ENCODE results near the gene RTN4R.
"Not testable (repeated sequence)": the region's sequence is repeated elsewhere in the genome, so short reads cannot be mapped to it uniquely, and the experiment has no call there.

RTN4R gene

GRCh38 chr22:20271114-20271994 lies 3.2 kb upstream of the RTN4R start:
- DNase-seq (ENCODE audit: low read depth in 2 of 2): no peak

- DNase-seq (ENCODE audit: low read depth in 2 of 2): not testable (repeated sequence)
Measured at GRCh38 chr22:20270190-20271113, 2.3 kb upstream of the RTN4R start.

- not testable (repeated sequence) for DNase-seq (ENCODE audit: low read depth in 2 of 2)
Measured at GRCh38 chr22:20269673-20270072, 1.6 kb upstream of the RTN4R start.

GRCh38 chr22:20269201-20269600 lies 1.1 kb upstream of the RTN4R start:
- DNase-seq (ENCODE audit: low read depth in 2 of 2): not testable (repeated sequence)

- no peak for DNase-seq (ENCODE audit: low read depth in 2 of 2)
Measured at GRCh38 chr22:20267441-20268278, 458 bp downstream of the RTN4R start.

DNA sequence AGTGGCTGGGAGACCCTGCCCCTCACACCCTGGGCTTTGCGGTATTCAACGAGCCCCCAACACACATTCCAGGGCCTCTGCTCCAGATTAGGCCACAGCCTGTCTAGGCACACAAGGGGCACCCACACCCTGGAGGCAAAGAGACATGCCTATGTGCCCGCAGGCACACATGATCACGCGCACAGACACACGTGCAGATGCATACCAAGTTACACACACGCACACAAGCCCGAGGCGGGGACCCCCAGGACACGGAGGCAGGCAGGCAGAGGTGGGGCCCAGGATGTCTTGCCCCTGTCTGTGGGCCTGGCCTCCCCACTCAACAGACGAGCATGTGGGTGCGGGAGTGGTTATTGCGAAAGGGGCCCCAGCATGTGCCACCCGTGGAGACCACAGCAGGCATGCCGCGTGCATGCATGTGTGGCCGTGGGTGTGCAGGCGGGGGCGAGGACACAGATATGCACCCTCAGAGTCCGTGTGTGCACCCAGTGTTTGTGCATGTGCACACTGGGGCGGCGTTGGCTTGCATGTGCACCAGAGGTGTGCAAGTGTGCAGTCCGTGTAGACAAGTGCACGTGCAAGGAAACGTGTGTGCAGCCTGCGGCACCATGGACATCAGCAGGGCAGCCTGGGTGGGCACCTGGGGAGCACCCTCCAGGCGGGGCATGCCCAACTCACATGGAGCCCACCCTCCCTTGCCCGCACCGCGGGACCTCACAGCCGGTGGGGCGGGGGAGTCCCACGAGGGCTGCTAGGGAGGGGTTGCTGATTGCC lies 1.3 kb downstream of the RTN4R start:
- DNase-seq (ENCODE audit: low read depth in 2 of 2): not testable (repeated sequence)

- not testable (repeated sequence) for DNase-seq (ENCODE audit: low read depth in 2 of 2)
Measured at GRCh38 chr22:20265772-20266666, 2.1 kb downstream of the RTN4R start.

- no peak for DNase-seq (ENCODE audit: low read depth in 2 of 2)
Measured at GRCh38 chr22:20264614-20265452, 3.3 kb downstream of the RTN4R start.

DNA sequence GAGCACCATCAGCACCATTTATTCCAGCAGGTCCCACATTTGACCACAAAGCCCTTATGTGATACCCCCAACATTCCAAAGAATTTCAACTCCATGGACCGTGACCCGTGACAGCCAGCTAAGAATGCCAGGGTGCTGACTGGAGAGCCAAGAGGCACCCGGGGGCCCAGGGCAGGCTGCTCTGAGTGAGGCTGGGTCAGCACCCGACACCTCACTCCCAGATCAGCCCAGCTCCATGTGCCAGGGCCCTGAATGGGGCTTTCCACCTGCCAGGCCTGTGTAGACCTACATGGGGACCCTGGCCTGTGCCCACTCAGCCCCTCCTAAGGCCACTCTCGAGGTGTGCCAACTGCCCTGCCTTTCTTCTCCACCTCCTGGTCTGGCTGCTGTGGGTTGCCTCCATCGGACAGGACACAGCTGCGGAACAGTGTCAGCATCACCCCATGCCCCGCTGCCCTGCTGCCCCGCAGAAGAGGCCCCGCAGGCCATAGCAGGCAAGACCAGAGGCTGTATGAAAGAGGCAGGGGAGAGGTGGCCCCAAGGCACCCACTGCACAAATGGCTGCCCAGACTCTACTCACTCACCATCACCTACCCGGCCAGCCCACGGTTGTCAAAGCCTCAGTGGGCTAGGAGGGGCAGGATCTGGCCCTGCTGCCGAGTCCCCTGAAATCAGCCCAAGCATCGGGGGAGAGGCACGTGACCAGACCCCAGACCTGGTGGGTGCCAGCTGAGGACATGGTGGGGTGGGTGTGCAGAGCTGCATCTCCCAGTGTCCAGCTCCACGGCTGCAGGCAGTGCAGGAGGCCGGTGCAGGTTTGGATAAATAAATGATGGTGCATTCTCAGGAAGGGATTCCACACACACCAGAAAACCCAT lies 4.5 kb downstream of the RTN4R start:
- DNase-seq (ENCODE audit: low read depth in 2 of 2): not testable (repeated sequence)

DNA sequence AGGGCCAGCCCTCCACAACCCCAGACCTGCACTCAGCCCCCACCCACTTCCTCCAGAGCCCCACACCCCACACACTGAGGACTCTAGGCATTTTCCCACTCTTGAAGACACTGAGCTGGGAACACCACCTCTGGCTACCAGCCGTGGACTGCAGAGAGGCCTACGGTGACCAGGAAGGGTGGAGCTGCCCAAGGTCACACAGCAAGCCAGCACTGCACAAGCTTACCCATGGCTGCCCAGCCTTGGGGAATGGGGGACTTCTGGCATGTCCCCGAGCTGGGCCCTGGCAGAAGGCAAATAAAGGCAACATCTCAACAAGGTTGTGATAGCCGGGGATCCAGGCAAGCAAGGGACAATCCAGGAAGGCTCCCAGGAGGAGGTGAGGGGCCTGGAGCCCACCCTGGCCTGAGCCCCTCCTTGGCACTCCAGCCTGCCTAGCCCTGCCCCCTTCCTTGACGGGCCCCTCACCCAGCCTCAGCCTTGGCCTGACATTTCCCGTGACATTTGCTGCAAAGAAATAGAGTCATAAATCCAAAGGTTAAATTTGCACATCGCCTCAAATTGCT lies 5.5 kb downstream of the RTN4R start:
- DNase-seq (ENCODE audit: low read depth in 2 of 2): no peak

DNA sequence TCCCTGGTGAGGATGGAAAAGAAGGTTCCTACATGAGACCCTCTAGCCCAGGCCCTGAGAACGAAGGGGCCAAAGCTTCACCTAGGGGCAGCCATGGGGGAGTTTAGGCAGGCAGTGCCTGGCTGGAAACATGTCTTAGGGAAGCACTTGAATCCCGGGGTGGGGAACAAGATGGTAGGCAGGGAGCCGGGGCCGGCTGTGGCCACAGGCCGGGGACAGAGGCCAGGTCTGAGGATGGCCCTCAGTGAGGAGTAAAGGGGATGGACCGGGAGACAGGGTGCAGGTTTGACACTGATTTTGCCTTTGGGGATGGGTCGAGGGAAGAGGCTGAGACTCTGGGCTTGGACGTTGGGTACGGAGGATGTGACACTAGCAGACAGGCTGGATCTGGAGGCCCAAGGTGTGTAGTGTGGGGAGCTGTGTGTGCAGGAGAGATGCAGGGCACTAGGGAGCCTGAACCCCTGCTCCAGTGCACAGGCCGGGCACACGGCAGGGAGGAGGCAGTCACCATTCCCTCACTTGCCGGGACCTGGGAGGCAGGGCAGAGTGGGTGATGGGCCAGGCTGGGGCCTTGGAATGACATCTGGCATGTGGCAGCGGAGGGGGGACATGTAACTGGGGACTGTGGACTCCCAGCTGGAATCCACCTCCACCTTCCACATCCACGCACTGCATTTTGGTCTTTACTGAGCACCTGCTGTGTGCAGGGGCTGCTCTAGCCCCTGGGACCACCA lies 6.1 kb downstream of the RTN4R start:
- no peak for DNase-seq (ENCODE audit: low read depth in 2 of 2)

- no peak for DNase-seq (ENCODE audit: low read depth in 2 of 2)
Measured at GRCh38 chr22:20260071-20260765, 7.9 kb downstream of the RTN4R start.

DNA sequence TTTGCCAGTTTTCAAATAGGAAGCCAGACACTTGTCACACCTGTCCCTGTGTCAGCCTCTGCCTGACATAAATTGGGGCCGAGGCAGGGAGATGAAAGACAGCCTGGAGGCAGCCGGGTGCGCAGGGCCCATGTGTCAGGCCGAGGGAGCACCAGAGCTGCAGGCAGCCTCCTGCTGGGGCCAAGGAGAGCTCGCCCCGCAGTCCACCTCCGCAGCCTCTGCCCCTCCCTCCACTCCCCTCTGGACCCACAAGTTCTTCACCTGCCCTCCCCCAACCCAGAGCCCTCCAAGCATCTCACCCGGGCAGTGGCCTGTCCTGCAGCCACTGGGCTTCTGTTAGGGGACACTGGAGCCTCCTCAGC lies 8.8 kb downstream of the RTN4R start:
- DNase-seq (ENCODE audit: low read depth in 2 of 2): no peak

DNA sequence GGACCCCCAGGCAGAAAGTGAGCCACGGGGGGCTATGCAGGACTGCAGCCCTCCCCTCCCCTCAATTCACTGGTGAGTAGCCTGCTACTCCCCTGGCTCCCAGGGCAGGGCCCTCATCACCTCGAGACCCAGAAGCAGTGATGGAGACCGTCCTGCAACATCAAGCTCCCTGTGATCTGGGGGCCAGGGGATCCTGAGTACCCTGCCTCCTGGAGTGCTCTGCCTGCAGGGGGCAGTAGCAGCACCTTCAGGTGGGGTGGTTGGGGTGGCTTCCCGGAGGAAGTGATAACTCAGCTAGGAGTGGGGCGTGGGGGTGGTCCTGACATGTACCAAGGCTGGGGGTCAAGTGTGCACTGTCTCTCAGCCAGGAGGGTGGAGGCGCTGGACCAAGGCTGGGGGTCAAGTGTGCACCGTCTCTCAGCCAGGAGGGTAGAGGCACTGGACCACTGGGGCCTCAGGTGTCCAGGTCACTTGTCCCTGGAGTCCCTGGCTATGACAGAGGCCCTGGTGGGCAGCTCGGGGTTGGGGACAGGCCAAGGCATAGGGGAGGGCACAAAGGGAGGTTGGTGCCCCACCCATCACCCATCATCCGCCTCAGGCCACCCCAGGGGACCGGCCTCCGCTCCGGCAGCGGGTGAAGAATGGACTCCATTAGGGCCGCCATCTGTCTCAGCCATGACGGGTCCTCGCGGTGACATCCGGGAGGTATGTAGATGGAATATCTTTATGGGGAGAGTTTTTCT lies 9.4 kb downstream of the RTN4R start:
- no peak for DNase-seq (ENCODE audit: low read depth in 2 of 2)

GRCh38 chr22:20258021-20258299 lies 10.2 kb downstream of the RTN4R start:
- DNase-seq (ENCODE audit: low read depth in 2 of 2): no peak

Data from stimulated activated CD8-positive, alpha-beta memory T cell treated with anti-CD3 and anti-CD28 coated beads, Interleukin-7, amount 100 ng/mL, for 1 hour (primary cell).